Epithelial cell of proximal tubule (primary cell): ENCODE data around the gene CDT1. TPM values are rescaled to one million over a fixed set of nuclear protein-coding genes. Genes with fewer than 3 reads are reported as not detected.
"Not testable (repeated sequence)": the region's sequence is repeated elsewhere in the genome, so short reads cannot be mapped to it uniquely, and the experiment has no call there.

Source experiments
- DNase-seq: peaks from one replicate; pipeline ENCODE4 v3.0.0-alpha.2; 2011; ENCODE audit warnings: low read depth
- H3K4me3 ChIP-seq: 2 replicates; pipeline ENCODE4 v1.5.1; 2011; ENCODE audit warnings: low read depth, mild to moderate bottlenecking, low read length
- total RNA-seq: library from RNA; depleted of rRNA; stranded (reverse); fragments of >200 nt; gene quantifications from 2 replicates; pipeline ENCODE4 v1.2.3, GENCODE V29; 2015
- TF ChIP-seq, protein P1 (sequence below): conservative IDR thresholded peaks from 2 replicates; pipeline ENCODE4 v1.5.1; 2012; ENCODE audit warnings: low read depth, mild to moderate bottlenecking, low read length

The CDT1 gene
- total RNA-seq, 1 donor from 2014 or later, result 76.2 TPM

DNA sequence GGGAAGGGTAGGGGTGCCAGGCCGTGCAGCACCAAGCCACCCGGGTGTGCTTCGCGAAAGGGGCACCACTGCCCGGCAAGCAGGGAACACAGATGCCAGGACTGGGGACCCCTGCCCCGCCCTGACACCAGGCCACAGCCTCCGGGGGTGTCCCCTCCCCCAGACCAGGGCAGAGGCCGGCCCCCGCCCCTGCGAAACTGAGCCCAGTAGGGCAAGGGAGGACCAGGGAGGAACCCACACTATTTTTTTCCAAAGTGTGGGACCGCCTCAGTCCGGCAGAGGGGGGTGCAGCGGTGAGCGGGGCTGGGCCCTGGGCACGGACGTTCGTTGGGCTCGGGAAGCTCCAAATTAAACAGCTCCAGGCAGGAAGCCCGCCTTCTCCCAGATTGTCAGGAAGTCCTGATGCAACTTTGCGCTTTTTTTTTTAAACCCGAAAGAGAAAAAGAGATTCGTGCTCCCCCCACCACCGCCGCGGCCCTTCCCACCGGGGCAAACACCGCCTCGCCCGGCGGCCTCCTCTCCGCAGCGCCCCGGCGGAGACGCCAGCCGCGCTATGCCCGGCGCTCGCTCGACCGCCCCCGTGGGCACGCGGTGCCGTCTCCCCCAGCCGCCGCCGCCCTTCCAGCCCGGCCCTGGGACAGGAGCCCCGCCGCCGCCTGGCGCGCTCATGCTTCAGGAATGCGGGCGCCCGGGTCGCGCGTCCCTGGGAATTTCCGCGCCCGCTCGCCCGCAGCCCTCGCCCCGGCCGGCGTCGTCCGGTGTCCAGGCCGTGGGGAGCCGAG lies 19.3 kb upstream of the CDT1 start:
- TF ChIP-seq, protein P1, sequence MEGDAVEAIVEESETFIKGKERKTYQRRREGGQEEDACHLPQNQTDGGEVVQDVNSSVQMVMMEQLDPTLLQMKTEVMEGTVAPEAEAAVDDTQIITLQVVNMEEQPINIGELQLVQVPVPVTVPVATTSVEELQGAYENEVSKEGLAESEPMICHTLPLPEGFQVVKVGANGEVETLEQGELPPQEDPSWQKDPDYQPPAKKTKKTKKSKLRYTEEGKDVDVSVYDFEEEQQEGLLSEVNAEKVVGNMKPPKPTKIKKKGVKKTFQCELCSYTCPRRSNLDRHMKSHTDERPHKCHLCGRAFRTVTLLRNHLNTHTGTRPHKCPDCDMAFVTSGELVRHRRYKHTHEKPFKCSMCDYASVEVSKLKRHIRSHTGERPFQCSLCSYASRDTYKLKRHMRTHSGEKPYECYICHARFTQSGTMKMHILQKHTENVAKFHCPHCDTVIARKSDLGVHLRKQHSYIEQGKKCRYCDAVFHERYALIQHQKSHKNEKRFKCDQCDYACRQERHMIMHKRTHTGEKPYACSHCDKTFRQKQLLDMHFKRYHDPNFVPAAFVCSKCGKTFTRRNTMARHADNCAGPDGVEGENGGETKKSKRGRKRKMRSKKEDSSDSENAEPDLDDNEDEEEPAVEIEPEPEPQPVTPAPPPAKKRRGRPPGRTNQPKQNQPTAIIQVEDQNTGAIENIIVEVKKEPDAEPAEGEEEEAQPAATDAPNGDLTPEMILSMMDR, result peak; percentile 50
- DNase-seq, result no peak
- H3K4me3 ChIP-seq, result peak overlapping the region; percentile 70

DNA sequence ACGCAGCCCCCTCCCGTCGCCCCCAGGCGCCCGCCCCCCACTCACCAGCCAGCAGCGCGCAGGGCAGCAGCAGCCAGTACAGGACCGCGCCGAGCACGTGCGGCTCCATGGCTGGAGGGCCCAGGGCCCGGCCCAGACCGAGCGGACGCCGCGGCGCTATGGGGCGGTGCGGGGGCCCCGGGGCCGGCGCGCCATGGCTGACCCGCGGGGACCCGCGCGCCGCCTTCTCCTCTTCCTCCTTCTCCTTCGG lies 18.8 kb upstream of the CDT1 start:
- DNase-seq, result no peak
- TF ChIP-seq, protein P1, result no peak
- H3K4me3 ChIP-seq, result peak overlapping the region; percentile 70

DNA sequence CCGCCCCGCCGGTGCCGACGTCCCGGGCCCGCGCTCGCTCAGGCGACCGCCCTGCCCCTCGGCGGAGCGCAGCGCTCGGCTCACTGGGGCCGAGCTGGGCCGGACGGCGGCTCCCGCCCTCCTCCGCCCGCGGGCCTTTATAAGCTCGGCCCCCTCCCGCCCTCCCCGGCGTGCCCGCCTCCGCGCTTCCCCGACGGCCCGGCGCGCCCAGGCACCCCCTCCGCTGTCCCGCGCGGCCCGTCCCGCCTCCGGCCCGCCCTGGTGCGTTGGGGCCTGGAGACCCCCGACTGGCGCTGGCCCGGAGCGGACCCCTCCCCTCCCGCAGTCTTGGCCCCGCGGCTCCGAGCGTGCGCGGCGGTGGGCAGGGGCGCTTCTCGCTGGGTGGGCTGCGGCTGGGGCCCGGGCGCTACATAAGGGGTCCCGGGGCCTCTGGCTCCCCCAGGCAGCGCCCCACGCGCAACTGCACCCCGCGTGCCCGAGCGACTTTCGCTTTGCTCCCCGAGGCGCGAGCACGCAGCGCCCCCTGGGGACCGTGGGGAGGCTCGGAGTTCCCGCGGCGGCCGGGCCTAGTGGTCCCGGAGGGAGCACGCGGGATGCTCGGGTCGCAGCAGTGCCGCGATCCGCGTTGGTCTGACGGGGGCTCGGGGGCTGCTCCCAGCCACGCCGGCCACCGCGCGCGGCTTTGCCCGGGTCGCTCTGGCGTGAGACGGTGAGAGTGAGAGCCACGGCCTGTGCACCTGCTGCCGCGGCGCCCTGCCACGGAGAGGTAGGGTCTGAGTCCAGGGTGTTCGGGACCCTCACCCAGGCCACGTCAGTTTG lies 18.3 kb upstream of the CDT1 start, which contains the start of gene PIEZO1:
TSS of gene PIEZO1 (minus strand) at position 115 of the 819 bp plus-strand sequence. CDS start 256 bp downstream, outside the sequence.
- H3K4me3 ChIP-seq, result peak within 1 kb of the TSS; percentile 70
- TF ChIP-seq, protein P1, result peak; percentile 75
- no peak for DNase-seq

DNA sequence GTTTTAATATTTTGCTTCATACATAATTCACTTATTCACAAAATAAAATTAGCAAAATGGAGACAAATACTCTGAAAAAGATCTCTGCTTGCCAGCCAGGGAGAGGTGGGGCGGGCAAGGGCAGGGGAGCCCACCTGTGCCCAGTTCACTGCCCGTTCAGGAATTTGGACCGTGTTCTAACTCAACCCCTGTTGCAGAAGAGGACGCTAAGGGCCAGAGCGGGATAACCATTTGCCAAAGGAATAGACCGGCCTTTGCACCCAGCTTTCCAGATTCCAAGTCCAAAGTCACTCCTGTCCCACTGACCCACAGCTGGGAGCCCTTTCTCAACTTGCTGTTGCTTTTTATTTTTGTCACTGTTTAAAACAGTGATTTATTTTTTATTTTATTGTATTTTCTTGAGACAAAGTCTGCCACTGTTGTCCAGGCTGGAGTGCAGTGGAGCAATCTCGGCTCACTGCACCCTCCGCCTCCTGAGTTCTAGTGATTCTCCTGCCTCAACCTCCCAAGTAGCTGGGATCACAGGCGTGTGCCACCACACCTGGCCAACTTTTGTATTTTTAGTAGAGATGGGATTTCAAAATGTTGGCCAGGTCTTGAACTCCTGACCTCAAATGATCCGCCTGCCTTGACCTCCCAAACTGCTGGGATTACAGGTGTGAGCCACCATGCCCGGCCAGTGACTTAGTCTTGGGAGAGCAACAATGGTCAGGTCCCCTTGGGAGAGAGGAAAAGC lies 15.8 kb upstream of the CDT1 start:
- DNase-seq, result no peak

DNA sequence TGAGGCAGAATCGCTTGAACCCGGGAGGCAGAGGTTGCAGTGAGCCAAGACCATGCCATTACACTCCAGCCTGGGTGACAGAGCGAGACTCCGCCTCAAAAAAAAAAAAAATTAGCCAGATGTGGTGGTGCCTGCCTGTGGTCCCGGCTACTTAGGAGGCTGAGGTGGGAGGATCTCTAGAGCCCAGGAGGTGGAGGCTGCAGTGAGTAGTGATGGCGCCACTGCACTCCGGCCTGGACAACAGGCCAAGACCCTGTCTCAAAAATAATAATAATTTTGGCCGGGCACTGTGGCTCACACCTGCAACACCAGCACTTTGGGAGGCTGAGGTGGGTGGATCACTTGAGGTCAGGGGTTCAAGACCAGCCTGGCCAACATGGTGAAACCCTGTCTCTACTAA lies 14.8 kb upstream of the CDT1 start:
- not testable (repeated sequence) for DNase-seq, H3K4me3 ChIP-seq

More for the DNA sequence above, 15.8 kb upstream of the CDT1 start:
- H3K4me3 ChIP-seq, result no peak overlapping the region
- TF ChIP-seq, protein P1, result no peak

DNA sequence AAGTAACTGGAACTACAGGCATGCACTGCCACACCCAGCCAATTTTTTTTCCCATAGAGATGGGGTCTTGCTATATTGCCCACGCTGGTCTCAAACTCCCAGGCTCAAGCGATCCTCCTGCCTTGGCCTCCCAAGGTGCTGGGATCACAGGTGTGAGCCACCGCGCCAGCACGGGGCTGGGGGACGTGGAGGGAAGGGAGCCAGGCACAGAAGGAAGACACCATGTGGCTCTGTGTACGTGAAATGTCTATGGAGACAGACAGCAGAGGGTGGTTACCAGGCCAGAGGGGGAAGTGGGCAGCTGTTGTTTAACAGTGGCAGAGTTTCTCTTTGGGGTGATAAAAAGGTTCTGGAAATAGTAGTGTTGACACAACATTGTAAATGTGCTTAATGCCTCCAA lies 14.0 kb upstream of the CDT1 start:
- TF ChIP-seq, protein P1, result no peak
- no peak for DNase-seq
- no peak overlapping the region for H3K4me3 ChIP-seq
